Stimulated activated CD8-positive, alpha-beta memory T cell treated with anti-CD3 and anti-CD28 coated beads, Interleukin-7, amount 100 ng/mL, for 48 hours (primary cell): ENCODE results near the gene HS3ST6.
"Not testable (repeated sequence)": the region's sequence is repeated elsewhere in the genome, so short reads cannot be mapped to it uniquely, and the experiment has no call there.

ENCODE experiments used
- DNase-seq, 2 donors: peaks; one replicate each; pipeline ENCODE4 v3.0.0-alpha.2; 2020; ENCODE audit warnings: low read depth in 1 of 2; ENCODE audit errors: extremely low read depth in 1 of 2

Gene HS3ST6

GRCh38 chr16:1918351-1919326, at the start of gene HS3ST6:
Gene HS3ST6 (minus strand): TSS chr16:1918415. CDS start chr16:1918323, 92 bp downstream.
- DNase-seq, result no peak

- no peak for DNase-seq
Observed at GRCh38 chr16:1966460-1966859, 48.2 kb upstream of the HS3ST6 start, which contains the start of gene RNF151. Gene RNF151 (plus strand): TSS chr16:1966856. CDS start chr16:1966882, 26 bp downstream.

- DNase-seq, result no peak
Observed at GRCh38 chr16:1965396-1966001, 47.3 kb upstream of the HS3ST6 start.

- DNase-seq, result peak; percentile 96
Observed at GRCh38 chr16:1964506-1965395, 46.5 kb upstream of the HS3ST6 start, which contains the start of gene RPS2. Gene RPS2 (minus strand): TSS chr16:1964826. CDS start chr16:1964625, 201 bp downstream.

- DNase-seq, result no peak
Observed at GRCh38 chr16:1963806-1964505, 45.7 kb upstream of the HS3ST6 start.

GRCh38 chr16:1962161-1963153, 44.2 kb upstream of the HS3ST6 start:
- DNase-seq, result not testable (repeated sequence)

- DNase-seq, result no peak
Observed at GRCh38 chr16:1961651-1962067, 43.4 kb upstream of the HS3ST6 start.

GRCh38 chr16:1960665-1961630, 42.7 kb upstream of the HS3ST6 start:
- no peak for DNase-seq

- peak; percentile 86 for DNase-seq
Observed at GRCh38 chr16:1959269-1960039, 41.2 kb upstream of the HS3ST6 start, which contains the start of gene NDUFB10. Gene NDUFB10 (plus strand): TSS chr16:1959538. CDS start chr16:1959625, 87 bp downstream.

- no peak for DNase-seq
Observed at GRCh38 chr16:1958715-1959268, 40.6 kb upstream of the HS3ST6 start.

GRCh38 chr16:1958143-1958491, 39.9 kb upstream of the HS3ST6 start:
- not testable (repeated sequence) for DNase-seq

GRCh38 chr16:1957434-1958142, 39.4 kb upstream of the HS3ST6 start:
- DNase-seq, result not testable (repeated sequence)

GRCh38 chr16:1953734-1954133, 35.5 kb upstream of the HS3ST6 start:
- DNase-seq, result no peak

GRCh38 chr16:1950559-1950958, 32.3 kb upstream of the HS3ST6 start:
- DNase-seq, result no peak

GRCh38 chr16:1950047-1950446, 31.8 kb upstream of the HS3ST6 start:
- DNase-seq, result no peak

GRCh38 chr16:1949507-1949906, 31.3 kb upstream of the HS3ST6 start:
- DNase-seq, result no peak
